ENCODE measurements around the gene INCA1.

DNA sequence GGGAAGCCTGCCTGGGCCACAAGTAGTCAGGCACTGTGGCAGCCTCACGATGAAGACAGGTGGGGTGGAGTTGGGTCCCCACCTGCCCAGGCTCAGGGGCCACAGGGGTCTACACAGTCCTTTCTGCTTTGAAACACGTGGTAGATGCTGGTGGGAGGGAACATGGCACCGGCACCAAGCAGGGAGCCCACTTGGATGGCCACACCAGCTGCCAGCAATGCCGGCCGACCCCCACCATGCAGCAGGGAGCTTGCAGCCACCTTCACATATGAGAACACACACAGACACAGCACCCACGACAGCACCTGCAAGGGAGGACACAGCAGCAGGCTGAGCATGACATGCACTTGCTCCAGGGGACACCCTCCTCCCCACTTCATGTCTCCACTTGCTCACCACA lies 35.5 kb upstream of the INCA1 start:
- TF ChIP-seq, protein P1, sequence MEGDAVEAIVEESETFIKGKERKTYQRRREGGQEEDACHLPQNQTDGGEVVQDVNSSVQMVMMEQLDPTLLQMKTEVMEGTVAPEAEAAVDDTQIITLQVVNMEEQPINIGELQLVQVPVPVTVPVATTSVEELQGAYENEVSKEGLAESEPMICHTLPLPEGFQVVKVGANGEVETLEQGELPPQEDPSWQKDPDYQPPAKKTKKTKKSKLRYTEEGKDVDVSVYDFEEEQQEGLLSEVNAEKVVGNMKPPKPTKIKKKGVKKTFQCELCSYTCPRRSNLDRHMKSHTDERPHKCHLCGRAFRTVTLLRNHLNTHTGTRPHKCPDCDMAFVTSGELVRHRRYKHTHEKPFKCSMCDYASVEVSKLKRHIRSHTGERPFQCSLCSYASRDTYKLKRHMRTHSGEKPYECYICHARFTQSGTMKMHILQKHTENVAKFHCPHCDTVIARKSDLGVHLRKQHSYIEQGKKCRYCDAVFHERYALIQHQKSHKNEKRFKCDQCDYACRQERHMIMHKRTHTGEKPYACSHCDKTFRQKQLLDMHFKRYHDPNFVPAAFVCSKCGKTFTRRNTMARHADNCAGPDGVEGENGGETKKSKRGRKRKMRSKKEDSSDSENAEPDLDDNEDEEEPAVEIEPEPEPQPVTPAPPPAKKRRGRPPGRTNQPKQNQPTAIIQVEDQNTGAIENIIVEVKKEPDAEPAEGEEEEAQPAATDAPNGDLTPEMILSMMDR (IDR thresholded peaks at IDR 0.05; ENCODE audit: low read depth, low read length, missing input control), result no peak
- TF ChIP-seq SP1 (IDR thresholded peaks at IDR 0.05), result no peak
